ENCODE data around the gene TRANK1.

The TRANK1 gene

GRCh38 chr3:36850743-36851142 lies 94.1 kb downstream of the TRANK1 start:
- DNase-seq (ENCODE audit: low read depth, low spot score) = no peak

- DNase-seq (ENCODE audit: low read depth, low spot score) = no peak
Measured at GRCh38 chr3:36846406-36846805, 98.4 kb downstream of the TRANK1 start.

GRCh38 chr3:36843065-36844051 lies 101.5 kb downstream of the TRANK1 start:
- DNase-seq (ENCODE audit: low read depth, low spot score) = no peak

DNA sequence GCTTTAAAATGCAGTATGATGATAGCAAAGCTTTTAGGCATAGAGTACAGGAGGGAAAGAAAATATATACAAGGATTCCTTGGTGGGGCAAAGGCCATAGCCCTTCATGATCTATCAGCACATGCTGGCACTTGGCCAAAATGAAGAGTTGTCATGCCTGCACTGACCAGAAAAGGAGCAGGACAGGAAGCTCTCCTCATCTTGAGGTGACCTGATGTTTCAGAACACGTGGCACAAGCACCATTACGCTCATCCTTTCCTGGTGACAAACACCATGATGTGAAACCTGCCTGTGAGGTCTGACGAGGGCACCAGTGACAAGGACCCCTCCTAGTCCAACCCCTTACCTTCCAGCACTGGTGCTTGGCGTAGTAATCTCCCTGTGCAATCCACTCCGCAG lies 102.6 kb downstream of the TRANK1 start:
- DNase-seq (ENCODE audit: low read depth, low spot score) = no peak

DNA sequence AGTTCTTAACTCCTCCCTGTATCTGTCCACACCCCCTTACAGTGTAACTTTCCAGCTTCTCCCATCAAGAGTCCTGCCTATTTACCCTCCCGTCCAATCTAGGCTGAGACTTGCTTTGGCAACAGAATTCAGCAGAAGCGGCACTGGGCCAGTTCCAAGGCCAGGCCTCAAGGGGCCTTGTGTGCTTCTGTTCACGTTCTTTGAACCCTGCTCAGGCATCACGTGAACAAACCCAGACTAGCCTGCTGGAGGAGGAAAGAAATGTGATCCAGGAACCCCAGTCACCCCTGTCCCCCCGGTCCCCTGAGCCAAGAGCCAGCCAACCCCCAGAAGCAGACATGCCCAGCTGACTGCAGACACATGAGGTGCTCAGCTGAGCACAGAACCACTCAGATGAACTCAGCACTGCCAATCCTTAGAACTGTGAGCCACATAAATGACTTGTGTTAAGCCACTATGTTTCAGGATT lies 104.4 kb downstream of the TRANK1 start:
- no peak for DNase-seq (ENCODE audit: low read depth, low spot score)

DNA sequence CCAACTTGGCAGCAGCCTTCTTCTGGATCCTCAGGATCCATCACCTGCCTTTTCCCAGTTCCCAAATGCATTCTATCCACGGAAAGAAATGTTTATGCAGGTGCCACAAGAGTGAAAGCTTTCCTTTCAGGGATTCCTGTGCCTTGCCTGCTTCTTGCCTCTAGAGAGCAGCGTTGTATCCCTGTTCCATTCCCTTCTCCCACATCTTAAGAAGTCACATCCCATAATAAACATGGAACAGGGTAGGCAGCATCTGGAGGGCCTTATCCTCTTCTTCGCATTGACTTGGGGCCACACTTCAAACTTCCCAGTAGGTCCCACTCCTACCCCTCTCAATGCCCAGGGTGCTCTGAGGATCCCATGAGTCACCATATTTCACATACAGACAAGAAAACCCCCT lies 107.8 kb downstream of the TRANK1 start:
- DNase-seq (ENCODE audit: low read depth, low spot score) = no peak

DNA sequence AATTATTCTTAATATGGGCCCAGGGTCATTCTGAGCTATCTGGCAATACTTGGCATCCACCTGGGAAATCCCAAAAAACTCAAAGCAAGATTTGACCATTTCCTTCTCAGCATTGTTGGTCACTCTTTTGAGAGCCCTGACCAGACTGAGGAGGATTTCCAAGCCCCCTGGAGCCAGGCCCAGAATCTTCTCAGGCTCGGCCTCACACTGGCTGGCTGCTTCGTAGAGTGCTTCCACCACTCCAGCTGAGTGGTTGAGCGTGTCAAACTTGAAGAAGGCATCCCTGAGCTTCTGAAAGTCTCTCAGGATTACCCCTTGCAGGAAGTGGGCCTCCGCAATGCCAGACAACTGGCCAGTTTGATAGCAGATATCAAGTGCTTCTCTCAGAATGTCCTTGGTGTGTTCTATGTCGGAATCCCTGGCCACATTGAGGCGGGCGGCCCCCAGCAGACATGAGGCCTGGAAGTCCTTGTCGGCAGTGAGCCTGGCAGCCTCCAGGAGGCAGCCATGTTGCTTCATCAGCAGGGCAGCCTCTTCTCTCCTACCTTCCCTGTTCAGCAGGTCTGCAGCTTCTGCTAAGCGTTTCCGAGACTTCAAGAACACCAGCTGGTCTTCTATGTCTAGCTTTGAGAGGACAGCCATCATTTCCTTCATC lies 111.6 kb downstream of the TRANK1 start:
- DNase-seq (ENCODE audit: low read depth, low spot score) = no peak

DNA sequence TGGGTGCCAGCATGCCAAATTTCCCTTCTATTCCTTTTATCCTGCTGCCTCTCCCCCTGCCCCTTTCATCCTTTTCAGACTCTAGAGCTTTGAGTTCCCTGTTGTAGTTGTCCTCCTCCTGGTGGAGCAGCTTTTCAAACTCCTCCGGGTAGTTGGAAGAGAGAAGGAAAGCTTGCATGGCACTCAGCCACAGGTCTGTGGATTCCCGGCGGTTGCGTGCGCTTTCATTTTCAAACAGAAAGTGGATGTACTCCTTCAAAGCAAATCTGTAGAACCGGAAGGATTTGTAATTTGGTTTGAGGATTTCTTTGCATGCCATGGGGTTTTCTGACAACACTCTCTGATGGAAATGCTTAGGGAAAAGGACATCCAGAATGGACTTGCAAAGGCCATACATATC lies 112.4 kb downstream of the TRANK1 start:
- DNase-seq (ENCODE audit: low read depth, low spot score) = no peak

DNA sequence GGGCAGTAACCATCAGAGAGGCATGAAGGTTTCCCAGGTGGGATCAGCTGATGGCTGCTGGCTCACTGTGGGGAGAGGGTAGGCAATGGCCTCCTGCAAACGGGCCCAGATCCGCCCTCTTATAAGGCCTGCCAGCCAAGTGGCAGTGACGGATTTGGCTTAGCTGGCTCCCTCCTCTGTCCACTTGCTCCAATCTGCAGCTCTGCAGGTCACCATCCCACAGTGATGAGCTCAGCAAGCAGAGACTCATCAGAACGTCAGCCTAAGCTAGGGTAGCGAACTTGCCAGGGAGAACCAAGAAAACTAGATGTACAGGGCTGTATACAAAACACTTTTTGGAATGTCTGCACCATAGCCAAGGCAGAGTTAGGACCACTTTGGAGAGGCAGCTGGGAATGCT lies 117.7 kb downstream of the TRANK1 start:
- no peak for DNase-seq (ENCODE audit: low read depth, low spot score)

DNA sequence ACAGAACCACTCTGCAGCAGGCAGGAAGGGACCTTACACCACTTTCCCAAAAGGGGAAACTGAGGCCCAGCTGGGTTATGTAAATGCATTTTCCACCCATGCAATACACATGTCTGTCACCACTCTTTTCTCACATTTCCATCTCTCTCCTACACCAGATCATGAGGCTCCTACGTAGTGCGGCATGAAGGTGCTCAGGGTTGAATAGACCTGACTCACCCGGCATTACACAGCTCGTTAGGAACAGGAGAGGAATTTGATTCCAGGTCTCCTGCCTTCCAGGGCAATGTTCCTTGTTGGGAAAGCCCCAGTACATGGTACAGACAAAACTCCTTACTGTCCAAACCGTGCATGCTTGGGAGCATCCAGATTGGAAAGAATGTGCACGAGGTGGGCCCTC lies 118.6 kb downstream of the TRANK1 start:
- DNase-seq (ENCODE audit: low read depth, low spot score) = no peak

- DNase-seq (ENCODE audit: low read depth, low spot score) = no peak
Measured at GRCh38 chr3:36824443-36824842, 120.4 kb downstream of the TRANK1 start.

DNA sequence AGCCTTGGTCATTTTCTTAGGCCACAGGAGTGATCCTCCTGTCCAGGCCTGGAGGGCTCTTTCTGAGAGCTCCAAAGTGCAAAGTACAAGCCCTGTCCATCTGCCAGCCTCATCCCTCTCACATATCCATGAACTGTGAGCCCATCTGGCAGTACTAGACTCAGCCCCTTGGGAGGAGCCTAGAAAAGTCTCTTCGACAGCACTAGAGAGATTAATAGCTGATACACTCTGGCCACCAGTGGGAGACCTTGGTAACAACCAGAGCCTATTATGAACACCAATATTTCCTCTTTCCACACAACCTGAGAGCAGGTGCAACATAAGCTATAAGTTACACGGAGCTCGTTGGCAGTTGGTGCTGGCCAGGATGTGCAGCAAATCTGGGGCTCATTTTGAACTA lies 121.0 kb downstream of the TRANK1 start:
- no peak for DNase-seq (ENCODE audit: low read depth, low spot score)

DNA sequence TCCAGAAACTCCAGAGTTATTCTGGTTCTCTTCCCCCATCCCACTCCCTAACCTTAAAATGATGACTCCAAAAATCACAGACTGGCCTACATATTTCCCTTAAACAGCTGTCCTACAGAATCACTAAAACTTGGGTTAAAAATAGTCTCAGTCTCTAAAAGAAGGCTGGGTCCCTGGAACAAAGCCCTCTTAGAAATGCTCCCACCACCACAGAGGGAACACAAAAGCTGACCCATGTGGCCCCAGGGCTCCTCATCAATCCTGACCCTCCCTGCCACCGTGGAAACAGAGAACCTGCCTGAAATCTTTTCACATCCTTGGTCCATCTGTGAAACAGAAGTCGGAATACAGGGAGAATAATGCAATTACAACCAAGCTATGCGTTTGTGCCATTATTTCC lies 124.8 kb downstream of the TRANK1 start:
- no peak for DNase-seq (ENCODE audit: low read depth, low spot score)

- no peak for DNase-seq (ENCODE audit: low read depth, low spot score)
Measured at GRCh38 chr3:36817806-36818533, 126.9 kb downstream of the TRANK1 start.

GRCh38 chr3:36815375-36815774 lies 129.5 kb downstream of the TRANK1 start:
- no peak for DNase-seq (ENCODE audit: low read depth, low spot score)

- DNase-seq (ENCODE audit: low read depth, low spot score) = no peak
Measured at GRCh38 chr3:36814776-36815175, 130.1 kb downstream of the TRANK1 start.

- DNase-seq (ENCODE audit: low read depth, low spot score) = no peak
Measured at GRCh38 chr3:36814066-36814717, 130.7 kb downstream of the TRANK1 start.

DNA sequence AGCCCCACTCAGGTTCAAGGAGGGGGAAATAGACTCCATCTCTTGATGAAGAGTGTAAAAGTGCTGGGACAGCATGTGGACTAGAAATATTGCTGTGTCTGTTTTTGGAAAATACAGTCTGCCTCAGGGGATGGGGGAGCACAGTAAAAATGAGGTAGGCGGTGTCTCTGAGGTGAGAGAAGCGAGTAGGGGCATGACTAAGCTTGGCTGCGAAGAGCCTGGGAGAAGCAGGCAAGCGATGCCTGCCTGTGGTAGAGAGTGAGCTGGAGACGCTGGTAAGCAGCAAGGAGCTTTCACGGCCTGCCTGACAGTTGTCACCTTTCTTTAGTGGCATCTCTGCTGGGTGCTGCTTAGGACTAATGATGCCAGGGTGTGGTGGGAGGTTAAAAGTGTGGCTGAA lies 131.5 kb downstream of the TRANK1 start:
- no peak for DNase-seq (ENCODE audit: low read depth, low spot score)

DNA sequence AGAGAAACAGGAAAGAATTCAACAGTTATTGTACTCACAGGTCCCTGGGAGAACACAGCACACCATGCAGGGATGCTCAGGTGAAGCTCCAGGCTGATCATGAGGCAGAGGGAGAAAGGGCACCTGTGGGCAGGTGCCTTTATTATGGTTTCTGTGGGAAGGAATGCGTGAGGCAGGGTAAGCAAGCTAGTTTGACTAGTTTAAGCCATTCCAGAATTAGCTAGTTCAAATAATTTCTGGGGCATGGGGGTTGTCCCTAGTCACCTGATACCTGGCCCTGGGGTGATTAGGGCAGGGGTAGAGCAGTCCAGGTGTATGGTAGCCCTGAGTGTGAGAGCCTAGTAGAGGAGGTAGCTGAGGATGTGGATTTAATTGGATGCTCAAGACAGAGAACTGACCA lies 132.6 kb downstream of the TRANK1 start:
- DNase-seq (ENCODE audit: low read depth, low spot score) = no peak

GRCh38 chr3:36811768-36812167 lies 133.1 kb downstream of the TRANK1 start:
- no peak for DNase-seq (ENCODE audit: low read depth, low spot score)

GRCh38 chr3:36804295-36805055 lies 140.4 kb downstream of the TRANK1 start:
- no peak for DNase-seq (ENCODE audit: low read depth, low spot score)
